Measurements from ENCODE around the gene FAM181A. TPM values are rescaled to one million over a fixed set of nuclear protein-coding genes. Genes with fewer than 3 reads are reported as not detected.

The FAM181A gene
- polyA plus RNA-seq (ENCODE audit: insufficient read depth in 1 of 5, insufficient read length in 5 of 5, low replicate concordance in 1 of 5), result under 1 TPM; 0.10 to 0.51 (median 0.21) TPM
- long read RNA-seq, donor 1, result 0 reads
- long read RNA-seq, donor 2, result 0 reads
- long read RNA-seq, donor 3, result 0 reads
- long read RNA-seq, donor 4, result 0 reads
- long read RNA-seq, donor 5, result 0 reads
- long read RNA-seq, donor 6, result 0 reads
- long read RNA-seq, donor 7, result 0 reads
- long read RNA-seq, donor 8, result 0 reads

DNA sequence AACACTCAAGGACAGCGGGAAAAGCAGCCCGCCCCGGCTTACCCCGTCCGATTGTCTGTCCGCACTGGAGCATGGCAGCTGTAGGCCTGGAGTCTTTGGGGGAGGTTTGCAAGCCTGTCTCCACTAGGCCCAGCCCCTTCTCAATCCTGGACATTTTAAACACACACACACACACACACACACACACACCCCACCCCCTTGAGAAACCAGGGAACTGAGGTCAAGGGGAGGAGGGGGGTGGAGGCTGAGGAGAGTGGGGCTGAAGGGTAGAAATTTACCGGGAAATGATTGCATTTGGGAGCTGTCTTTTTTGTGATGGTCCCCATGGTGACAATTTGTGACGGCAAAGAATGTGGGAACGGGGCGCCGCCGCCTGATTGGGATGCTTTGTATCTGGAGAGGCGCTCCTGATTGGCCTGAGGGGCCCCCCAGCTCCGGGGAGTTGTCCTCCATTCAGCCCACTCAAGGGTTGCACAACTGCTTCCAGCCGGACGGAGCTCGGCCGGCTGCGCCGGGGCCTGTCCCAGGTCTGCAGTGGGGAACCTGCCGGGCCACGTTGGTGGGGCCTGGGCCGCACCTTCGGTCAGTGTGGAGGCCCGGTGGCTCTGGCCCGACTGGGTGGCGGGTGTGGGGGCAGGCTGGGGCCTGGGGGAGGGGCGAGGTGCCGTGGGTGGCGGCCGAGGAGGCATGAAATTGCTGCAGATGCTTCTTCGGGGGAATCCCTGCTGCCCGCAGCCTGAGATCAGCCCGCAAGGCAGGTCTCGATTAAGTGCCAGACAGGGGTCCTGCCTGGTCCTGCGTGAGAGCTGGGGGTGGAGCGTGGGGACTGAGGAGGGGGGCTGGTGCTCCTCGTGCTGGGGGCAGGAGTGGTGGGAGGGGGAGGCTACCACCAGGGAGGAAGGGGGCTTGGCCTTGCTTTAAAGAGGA lies at the start of gene FAM181A:
TSS of gene FAM181A (plus strand) at position 472 of the 927 bp plus-strand sequence. CDS start 942 bp downstream, outside the sequence.
- DNase-seq, result peak; percentile 14 to 26

GRCh38 chr14:93878212-93878611 lies 48.9 kb upstream of the FAM181A start:
- no peak for DNase-seq

DNA sequence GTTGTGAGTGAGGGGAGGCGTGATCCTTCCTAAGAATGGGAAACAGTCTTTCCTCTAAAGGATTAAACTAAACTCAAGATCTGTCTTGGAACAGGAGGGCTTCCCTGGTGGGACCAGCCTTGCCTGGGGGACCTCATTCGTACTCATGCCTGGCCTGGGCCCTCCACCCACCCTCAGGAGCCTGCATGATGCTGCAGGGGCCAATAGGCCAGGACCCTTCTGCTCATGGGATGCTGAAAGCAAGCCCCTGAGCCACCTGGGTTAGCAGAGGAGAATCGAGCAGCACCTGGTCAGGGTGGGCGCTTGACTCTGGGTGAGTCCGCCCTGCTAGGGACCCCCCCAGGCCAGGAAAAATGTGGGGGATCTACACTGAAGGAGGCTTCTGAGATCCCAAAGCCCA lies 48.3 kb upstream of the FAM181A start:
- DNase-seq, result no peak

GRCh38 chr14:93879362-93879983 lies 47.7 kb upstream of the FAM181A start:
- DNase-seq, result no peak

DNA sequence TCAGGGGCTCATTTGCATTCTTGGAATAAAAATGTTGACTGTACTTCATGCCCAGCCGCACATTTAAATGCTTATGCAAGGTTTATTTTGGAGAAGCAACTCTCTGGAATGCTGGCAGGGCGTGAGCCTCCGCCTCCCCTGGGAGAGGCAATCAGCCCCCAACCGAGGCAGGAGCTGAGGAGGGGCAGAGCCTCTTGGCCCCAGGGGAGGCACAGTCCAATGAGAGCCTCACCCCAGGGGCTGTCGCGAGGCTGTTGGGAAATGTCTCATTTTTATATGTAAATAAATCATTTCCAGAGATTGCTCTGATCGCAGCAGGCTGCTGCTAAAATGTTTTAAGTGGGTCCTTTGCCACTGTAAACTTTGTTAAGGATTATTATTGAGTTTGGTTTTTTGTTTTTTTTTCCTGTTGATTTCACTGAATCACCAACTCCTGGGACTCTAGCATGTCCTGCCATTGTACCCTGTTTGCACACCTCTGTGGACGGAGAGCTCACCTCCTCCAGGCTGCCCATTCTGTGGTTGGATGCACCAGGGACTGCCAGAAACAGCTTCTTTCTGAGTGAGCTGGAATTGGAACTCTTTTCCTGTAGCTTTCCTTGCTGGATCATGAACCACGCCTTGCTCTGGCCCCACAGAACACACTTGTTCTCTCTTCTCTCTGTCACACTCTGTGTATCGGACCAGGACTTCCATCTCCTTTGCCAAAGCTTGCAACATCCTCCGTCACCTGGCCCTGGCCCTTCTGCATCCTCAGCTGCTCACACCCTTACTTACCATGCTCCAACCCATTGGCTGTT lies 46.9 kb upstream of the FAM181A start:
- DNase-seq, result peak in 1 of 2 donors; percentile 31

DNA sequence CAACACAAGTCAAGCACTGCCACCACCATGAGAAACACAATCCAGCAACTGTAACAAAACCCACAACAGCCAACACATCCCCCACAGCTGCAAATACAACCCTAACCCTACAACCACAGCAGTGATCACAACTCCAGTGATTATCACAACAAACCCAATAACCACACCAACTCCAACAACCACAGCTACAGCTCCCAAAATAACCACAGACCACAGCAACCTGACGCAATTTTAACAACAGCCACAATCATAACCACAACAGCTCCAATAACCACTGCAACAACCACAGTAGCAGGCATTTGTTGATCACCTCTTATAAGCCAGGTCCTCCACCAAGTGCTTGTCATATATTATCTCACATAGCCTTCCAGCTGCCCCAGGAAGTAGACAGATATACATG lies 42.2 kb upstream of the FAM181A start:
- no peak for DNase-seq

DNA sequence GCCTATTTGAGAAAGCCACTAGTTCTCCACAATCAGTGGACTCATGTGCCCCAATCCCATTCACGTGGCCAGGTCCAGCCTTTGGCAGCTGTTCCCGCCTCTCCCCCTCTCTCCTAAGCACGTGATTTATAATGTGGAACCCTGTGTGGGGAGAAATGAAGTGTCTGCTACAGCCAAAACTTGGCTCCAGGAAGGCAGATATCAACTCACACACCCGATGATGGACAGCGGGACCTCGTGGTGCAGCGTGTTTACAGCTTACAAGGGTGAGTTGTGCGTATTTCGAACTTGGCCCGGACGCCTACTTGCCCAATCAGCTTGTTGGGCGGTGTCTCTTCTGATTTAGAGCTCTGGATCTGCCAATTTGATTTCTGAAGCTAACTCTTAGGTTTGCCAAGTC lies 38.1 kb upstream of the FAM181A start:
- peak; percentile 18 to 48 for DNase-seq

DNA sequence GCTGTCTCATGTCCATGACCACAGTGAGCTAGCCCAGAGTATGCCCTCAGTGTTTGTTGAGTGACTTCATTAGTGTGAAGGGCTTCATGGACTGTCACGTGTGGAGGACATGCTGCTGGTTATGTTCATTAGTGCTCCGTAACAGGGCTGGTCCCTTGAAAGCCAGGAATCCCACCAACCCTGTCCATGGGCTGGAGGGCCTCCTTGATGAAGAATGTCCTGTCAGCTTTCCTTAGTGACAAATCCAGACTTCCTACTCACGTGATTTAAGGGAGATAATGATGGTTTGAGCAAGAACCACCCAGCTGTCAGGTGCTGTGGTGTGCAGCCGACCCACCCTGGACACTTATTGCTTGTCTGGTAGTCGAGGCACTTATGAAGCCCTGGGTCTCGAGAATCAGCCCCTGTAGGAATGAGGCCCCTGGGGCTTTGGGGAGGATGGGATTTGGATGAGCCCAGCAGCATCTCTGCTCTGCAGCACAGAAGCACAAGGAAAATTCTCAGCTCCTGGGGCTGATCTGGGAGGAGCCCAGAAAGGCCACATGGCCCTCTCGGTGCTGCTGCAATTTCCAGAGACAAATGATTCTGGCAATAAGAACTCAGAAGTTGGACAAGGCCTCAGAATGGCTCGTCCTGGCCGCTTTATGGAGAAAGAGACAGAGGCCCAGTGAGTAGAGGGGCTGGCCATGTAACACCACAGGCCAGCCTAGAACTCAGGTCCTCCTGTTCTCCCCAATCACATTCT lies 37.2 kb upstream of the FAM181A start:
- no peak for DNase-seq

DNA sequence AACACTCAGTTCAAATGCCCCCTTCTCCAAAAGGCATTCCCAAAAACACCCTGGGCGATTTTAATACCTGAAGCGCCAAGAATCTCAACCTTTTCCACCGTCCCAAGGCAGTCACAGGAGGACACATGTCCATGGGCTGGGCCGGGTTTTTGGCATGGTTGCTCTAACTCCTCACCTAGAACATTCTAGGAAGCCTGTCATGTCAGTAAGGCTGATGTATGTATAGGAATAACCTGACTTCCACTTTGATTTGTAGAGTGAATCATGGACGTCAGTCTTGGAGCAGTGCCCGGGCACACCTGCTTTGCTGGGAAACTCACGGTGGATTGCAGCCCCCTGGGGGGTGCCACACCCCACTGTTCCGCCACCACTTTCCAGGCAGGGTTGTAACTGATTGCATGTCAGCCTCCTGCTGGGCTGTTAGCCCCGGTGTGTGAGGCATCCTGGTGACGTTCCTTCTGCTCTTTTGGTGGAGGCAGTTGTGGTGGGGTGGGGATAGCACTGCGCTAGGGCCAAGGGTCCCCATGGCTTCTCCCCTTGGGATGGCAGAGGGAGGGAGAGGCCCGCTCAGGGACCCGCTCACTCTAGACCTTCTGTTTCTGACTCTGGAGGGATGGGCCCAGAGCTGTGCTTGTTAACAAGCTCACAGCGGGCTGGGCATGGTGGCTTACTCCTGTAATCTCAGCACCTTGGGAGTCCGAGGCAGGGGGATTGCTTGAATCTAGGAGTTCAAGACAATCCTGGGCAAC lies 35.2 kb upstream of the FAM181A start:
- DNase-seq, result no peak

DNA sequence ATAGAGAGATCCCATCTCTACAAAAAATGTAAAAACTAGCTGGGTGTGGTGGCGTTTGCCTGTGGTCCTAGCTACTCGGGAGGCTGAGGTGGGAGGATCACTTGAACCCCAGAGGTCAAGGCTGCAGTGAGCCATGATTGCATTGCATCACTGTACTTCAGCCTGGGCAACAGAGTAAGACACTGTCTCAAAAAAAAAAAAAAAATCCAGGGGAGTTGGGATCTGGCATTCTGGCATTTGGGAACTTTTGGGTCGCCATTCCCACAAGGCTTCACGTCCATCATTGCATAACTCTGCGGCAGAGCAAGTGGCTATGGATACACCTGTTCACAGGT lies 34.7 kb upstream of the FAM181A start:
- no peak for DNase-seq

GRCh38 chr14:93892923-93893558 lies 34.1 kb upstream of the FAM181A start:
- peak; percentile 32 to 40 for DNase-seq

DNA sequence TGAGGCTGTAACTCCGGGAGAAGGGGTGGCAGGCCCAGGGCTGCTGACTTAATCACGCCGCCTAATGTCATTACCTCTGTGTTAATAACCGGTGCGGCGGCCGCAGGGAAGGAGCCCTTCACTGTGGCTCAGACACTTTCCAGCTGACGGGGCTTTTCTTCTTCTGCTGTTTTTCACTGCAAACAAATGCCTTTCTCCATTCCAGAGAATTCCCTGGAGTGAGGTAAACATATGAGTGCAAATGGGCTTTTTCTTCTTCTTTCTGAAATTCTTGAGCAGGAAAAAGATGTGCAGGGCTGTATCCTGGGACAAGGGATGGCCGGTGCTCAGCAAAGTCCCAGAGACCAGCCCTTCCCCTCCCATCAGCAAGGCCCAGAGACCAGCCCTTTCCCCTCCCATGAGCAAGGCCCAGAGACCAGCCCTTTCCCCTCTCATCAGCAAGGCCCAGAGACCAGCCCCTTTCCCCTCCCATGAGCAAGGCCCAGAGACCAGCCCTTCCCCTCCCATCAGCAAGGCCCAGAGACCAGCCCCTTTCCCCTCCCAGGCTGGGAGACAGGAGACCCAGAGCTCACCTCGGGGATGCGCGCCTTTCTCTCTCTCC lies 33.4 kb upstream of the FAM181A start:
- DNase-seq, result no peak

- no peak for DNase-seq
Observed at GRCh38 chr14:93895023-93895604, 32.0 kb upstream of the FAM181A start.

DNA sequence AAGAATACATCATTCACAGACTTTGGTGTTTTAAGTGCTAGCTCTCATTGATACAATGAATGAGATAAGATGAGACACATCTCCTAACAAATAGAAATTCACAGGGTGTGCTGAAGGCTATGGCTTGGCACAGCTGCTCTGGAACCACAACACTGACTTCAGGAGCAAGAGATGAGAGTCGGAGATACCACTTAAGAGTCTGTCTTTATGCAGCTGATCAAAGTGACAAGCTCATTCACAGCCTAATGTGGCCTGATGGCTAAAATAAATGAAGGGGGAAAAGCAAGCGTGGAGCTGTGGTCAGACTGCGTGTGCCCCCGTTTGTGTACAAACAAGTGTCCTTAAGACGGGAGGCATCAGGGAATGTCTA lies 29.7 kb upstream of the FAM181A start:
- no peak for DNase-seq

DNA sequence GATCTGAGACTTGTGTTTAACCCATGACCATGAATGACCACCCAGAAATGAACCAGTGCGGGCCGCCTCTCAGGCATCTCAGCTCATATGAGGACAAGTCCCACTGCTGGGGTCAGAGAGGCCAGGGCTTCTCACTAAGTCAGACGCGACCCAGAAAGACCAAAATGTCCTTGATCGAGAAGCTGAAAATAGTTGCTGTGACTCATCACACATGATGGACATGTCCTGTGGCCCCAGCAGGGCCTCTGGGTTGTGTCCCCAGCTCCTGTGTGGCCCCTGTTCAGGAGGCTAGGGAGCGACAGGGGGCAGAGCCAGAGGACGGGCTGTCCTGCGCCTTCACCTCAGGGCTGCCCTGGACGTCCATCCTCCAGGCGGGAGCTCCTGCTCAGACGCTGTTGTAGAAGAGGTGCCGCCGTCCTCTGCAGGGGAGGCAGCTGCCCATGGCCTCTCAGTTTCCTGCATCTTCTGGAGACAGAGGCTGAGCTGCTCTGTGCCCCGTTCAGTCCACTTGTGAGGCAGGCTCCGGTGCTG lies 29.0 kb upstream of the FAM181A start:
- no peak for DNase-seq

DNA sequence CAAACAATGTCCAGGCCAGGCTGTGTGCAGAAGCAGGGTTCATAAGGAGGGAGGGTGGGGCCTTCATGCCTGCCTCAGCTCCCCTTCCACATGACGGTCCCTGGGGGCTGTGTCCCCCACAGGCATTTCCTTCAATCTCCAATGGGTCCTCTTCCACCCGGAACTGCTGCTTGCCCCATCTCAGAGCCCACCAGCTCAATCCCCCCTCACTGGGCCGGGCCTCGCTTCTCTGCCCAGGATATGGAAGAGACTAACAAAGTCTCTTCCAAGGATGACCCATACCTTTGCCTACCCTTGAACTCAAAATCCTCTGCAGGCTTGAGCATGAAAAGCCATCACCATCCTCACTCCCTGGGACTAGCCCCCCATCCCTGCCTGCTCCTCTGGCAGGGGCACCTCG lies 28.4 kb upstream of the FAM181A start:
- DNase-seq, result no peak

DNA sequence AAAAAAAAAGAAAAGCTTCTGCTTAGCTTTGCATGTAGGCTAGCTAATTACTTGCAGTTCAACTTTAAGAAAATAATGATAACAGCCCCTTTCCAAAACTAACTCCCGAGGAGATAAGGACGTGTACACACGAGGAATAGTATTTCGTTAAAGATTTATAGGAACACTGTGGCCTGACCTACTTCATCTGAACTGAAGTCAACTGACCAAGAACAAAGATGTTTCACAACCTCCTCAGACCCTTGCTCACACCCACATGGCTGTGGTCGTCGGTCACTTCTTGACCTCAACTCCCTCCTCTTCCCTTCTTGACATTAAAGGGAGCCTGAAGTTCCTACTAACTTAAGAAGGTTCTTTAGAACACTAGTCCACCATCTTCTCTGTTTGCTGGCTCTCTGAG lies 25.3 kb upstream of the FAM181A start:
- DNase-seq, result no peak

- no peak for DNase-seq
Observed at GRCh38 chr14:93902619-93903307, 24.4 kb upstream of the FAM181A start.

Measured in right lung (tissue), 10 donors.